Daoy (cell line): ENCODE results near the gene CDH20. TPM values are rescaled to one million over a fixed set of nuclear protein-coding genes. Genes with fewer than 3 reads are reported as not detected.
A peak's percentile ranks its signal among the peaks of the same experiment; 100 is the strongest.

ENCODE experiments used
- DNase-seq: peaks from one replicate; pipeline ENCODE4 v3.0.0-alpha.2; 2015; ENCODE audit warnings: low read depth
- total RNA-seq: library from RNA; depleted of rRNA; stranded (reverse); fragments of >200 nt; shearing (Covaris generic); gene quantifications from 2 replicates; pipeline ENCODE4 v1.2.3, GENCODE V29; 2014

CDH20 gene
- total RNA-seq, 1 experiment from 2014 or later, result not detected

- peak; percentile 15 for DNase-seq
Measured at GRCh38 chr18:61531182-61531581, 198.0 kb downstream of the CDH20 start.

- no peak for DNase-seq
Measured at GRCh38 chr18:61531891-61532290, 198.7 kb downstream of the CDH20 start.

GRCh38 chr18:61535401-61535800 lies 202.2 kb downstream of the CDH20 start:
- no peak for DNase-seq

GRCh38 chr18:61541673-61542072 lies 208.4 kb downstream of the CDH20 start:
- no peak for DNase-seq

GRCh38 chr18:61542596-61542995 lies 209.4 kb downstream of the CDH20 start:
- no peak for DNase-seq

- DNase-seq, result no peak
Measured at GRCh38 chr18:61543518-61543917, 210.3 kb downstream of the CDH20 start.

- DNase-seq, result no peak
Measured at GRCh38 chr18:61544178-61544577, 210.9 kb downstream of the CDH20 start.

- DNase-seq, result no peak
Measured at GRCh38 chr18:61545281-61546245, 212.3 kb downstream of the CDH20 start.

- peak; percentile 56 for DNase-seq
Measured at GRCh38 chr18:61546590-61546989, 213.4 kb downstream of the CDH20 start.

GRCh38 chr18:61549416-61549815 lies 216.2 kb downstream of the CDH20 start:
- DNase-seq, result no peak

GRCh38 chr18:61549889-61550288 lies 216.7 kb downstream of the CDH20 start:
- no peak for DNase-seq

GRCh38 chr18:61551586-61551985 lies 218.4 kb downstream of the CDH20 start:
- peak; percentile 60 for DNase-seq

- DNase-seq, result no peak
Measured at GRCh38 chr18:61553045-61553659, 219.9 kb downstream of the CDH20 start.

GRCh38 chr18:61554117-61554776 lies 221.0 kb downstream of the CDH20 start:
- DNase-seq, result no peak

- DNase-seq, result peak; percentile 51
Measured at GRCh38 chr18:61554946-61555361, 221.7 kb downstream of the CDH20 start.

- no peak for DNase-seq
Measured at GRCh38 chr18:61556316-61556715, 223.1 kb downstream of the CDH20 start.

- peak; percentile 25 for DNase-seq
Measured at GRCh38 chr18:61556862-61557261, 223.6 kb downstream of the CDH20 start.

- peak; percentile 86 for DNase-seq
Measured at GRCh38 chr18:61569176-61569892, 236.1 kb downstream of the CDH20 start.

- no peak for DNase-seq
Measured at GRCh38 chr18:61570070-61570469, 236.8 kb downstream of the CDH20 start.

GRCh38 chr18:61572084-61572655 lies 238.9 kb downstream of the CDH20 start:
- no peak for DNase-seq

GRCh38 chr18:61572871-61573270 lies 239.6 kb downstream of the CDH20 start:
- DNase-seq, result no peak
